Heart left ventricle (tissue), 13 donors: ENCODE data around the gene C1orf216.

Experiments used
- CTCF ChIP-seq, 12 donors: fragments of 200-600 bp; sonication (generic) in 4 of 12; IDR thresholded peaks; one replicate each; pipeline versions ENCODE4 v1.5.0 to v1.8.0; 2018 to 2022; ENCODE audit warnings: antibody characterized with exemption in 12 of 12, mild to moderate bottlenecking in 5 of 12
- POLR2A ChIP-seq, 2 donors: fragments of 450-650 bp; IDR thresholded peaks; one replicate each; pipeline ENCODE4 v1.6.1; 2017; ENCODE audit warnings: antibody characterized with exemption in 2 of 2, mild to moderate bottlenecking in 2 of 2, moderate library complexity in 2 of 2
- donor health status: ischemic (EF 13 %, LVEDD 7.1; RV severe dilation, severe dysfunction).
- donor health status: DM: no; HTN: yes; CAD: no.
- donor health status: DM: no; HTN: no; CAD: no.
- donor health status: ischemic (EF 25% LVEDD 6.9; RV normal size, moderate dysfunction).
- donor health status: ischemic (EF 25% LVEDD 5.7; RV mildly dilated, moderate dysfunction).
- donor health status: ischemic (EF 35%, LVEDD 5.7; RV mildly dilated, moderate dysfunction).
- donor health status: nonischemic (EF 11% LVEDD 7.7; RV severe dilation, severe dysfunction).
- donor health status: DM: yes; HTN: yes; CAD: no.
- donor health status: PGD.
- donor health status: ischemic (EF 29% LVEDD 5.4; RV normal size, mild dysfunction).
- donor health status: nonischemic (EF 23%, LVEDD 6.1; RV moderate dilation, normal function).

- no peak for TF ChIP-seq POLR2A (IDR thresholded peaks at IDR 0.05)
- TF ChIP-seq CTCF (IDR thresholded peaks at IDR 0.05) = no peak
Measured at GRCh38 chr1:35675773-35676172, 42.9 kb downstream of the C1orf216 start.
